SJCRH30 (cell line): ENCODE results near the gene TH. TPM values are rescaled to one million over a fixed set of nuclear protein-coding genes. Genes with fewer than 3 reads are reported as not detected.
A peak's percentile ranks its signal among the peaks of the same experiment; 100 is the strongest.

Source experiments
- DNase-seq, 2 experiments: peaks; one replicate each; pipeline ENCODE4 v3.0.0-alpha.2; 2015 to 2020
- H3K27ac ChIP-seq: fragments of 250-450 bp; sonication (Bioruptor Pico); 2 replicates; pipeline ENCODE4 v1.5.1; 2020; ENCODE audit warnings: mild to moderate bottlenecking, moderate library complexity
- H3K27me3 ChIP-seq: fragments of 250-450 bp; sonication (Bioruptor Pico); 2 replicates; pipeline ENCODE4 v1.5.1; 2020; ENCODE audit warnings: mild to moderate bottlenecking, moderate library complexity
- H3K36me3 ChIP-seq: fragments of 250-450 bp; sonication (Bioruptor Pico); 2 replicates; pipeline ENCODE4 v1.5.1; 2020; ENCODE audit warnings: mild to moderate bottlenecking, moderate library complexity
- H3K4me1 ChIP-seq: fragments of 250-450 bp; sonication (Bioruptor Pico); 2 replicates; pipeline ENCODE4 v1.5.1; 2020; ENCODE audit warnings: mild to moderate bottlenecking, moderate library complexity
- H3K4me3 ChIP-seq: fragments of 250-450 bp; sonication (Bioruptor Pico); 2 replicates; pipeline ENCODE4 v1.5.1; 2020; ENCODE audit warnings: mild to moderate bottlenecking, moderate library complexity
- H3K9me3 ChIP-seq: fragments of 250-450 bp; sonication (Bioruptor Pico); replicated peaks from 2 replicates; pipeline ENCODE4 v1.5.1; 2020; ENCODE audit warnings: mild to moderate bottlenecking, moderate library complexity
- total RNA-seq: library from RNA; depleted of rRNA; stranded (reverse); fragments of >200 nt; shearing (Covaris generic); gene quantifications from 2 replicates; pipeline ENCODE4 v1.2.3, GENCODE V29; 2014

The TH gene
- total RNA-seq, 1 experiment from 2014 or later, result not detected

DNA sequence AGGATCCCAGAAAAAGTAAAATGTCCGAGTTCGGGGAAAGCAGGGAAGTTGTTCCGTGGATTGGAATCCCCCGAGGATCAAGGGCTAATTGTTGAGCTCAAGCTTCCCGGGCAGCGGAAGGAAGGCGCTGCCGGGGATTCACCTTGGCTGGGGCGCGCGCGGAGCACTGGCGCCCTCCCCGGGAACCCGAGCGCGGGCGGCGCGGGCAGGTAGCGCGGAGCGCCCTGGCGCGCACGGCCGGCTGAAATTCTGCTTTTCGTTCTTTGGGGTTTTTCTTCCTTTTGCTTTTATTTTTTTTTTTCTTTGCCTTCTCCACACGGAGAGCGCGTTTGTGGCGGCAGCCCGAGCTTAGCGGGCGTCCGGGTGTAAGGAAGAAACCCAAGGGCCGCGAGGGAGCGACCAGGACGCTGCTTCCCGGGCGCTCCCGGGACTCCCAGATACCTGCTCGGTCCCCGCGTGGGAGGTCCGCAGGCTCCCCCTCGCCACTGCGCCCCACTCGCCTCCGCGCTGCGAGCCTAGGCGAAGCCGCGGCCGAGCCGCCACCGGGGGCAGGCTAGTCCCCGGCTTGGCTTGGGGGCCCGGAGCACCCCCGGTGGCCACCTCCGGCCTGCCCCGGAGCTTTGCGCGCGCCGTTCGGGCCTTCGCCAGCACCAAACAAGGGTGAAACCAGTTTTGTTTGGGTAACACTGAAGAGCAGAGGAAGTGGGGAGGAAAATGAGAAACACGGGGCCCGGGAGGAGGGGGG is 27.6 kb downstream of the TH start:
- H3K9me3 ChIP-seq, result no peaks in the 10 kb centered on the region
- peak overlapping the region; percentile 72 for H3K27ac ChIP-seq
- no peaks in the 10 kb centered on the region for H3K36me3 ChIP-seq
- H3K4me1 ChIP-seq, result peaks cover 35% of the 10 kb centered on the region
- no peaks in the 10 kb centered on the region for H3K27me3 ChIP-seq
- peak overlapping the region; percentile 87 for H3K4me3 ChIP-seq
- peak in 1 of 2 experiments; percentile 53 for DNase-seq

DNA sequence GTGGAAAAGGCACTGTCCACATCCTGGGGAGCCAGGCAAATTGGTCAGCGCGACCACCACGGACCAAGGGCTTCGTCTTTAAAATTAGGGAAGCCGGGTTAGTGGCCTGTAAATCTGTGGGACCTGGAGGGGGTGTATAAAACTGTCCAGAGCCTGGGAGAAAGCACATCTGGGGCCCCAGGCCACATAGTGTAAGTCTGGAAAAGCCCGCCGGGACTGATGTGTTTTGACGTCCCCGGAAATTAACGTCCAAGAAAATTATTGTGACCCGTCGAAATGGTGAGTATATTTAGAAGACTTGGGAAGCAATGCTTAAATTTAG is 28.2 kb downstream of the TH start:
- Histone ChIP-seq H3K36me3 (no peaks in the 10 kb centered on the region), H3K27ac (peak overlapping the region; percentile 72), H3K4me3 (peak overlapping the region; percentile 87), H3K27me3 (no peaks in the 10 kb centered on the region), H3K4me1 (peaks cover 29% of the 10 kb centered on the region), H3K9me3 (no peaks in the 10 kb centered on the region)
- peak in 1 of 2 experiments; percentile 52 for DNase-seq

DNA sequence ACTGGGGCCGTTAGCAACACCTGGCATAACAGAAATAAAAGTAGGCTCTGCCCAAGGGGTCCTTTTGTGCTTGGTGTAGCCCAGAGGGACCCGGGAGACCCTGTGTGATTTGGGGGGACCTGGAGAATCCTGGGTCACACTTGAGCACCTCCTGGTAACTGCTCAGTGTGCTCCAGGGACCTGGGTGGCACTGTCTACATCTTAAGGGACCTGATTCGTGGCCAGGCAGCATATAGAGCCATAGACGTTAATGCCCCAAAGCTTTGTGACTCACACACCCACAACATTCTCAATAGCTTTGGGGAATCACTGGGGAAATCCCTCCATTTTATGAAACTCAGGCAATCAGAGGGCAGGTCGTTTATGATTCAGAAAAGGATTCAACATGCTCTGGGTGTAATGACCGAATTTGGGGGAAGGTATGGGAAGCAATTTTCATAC is 28.8 kb downstream of the TH start:
- DNase-seq, result peak in 1 of 2 experiments; percentile 72
- H3K27me3 ChIP-seq, result no peaks in the 10 kb centered on the region
- peaks cover 23% of the 10 kb centered on the region for H3K4me1 ChIP-seq
- peak overlapping the region; percentile 87 for H3K4me3 ChIP-seq
- H3K36me3 ChIP-seq, result peaks cover under 1% of the 10 kb centered on the region; the same call in 1 of the 2 replicates
- no peaks in the 10 kb centered on the region for H3K9me3 ChIP-seq
- H3K27ac ChIP-seq, result peak overlapping the region; percentile 81

DNA sequence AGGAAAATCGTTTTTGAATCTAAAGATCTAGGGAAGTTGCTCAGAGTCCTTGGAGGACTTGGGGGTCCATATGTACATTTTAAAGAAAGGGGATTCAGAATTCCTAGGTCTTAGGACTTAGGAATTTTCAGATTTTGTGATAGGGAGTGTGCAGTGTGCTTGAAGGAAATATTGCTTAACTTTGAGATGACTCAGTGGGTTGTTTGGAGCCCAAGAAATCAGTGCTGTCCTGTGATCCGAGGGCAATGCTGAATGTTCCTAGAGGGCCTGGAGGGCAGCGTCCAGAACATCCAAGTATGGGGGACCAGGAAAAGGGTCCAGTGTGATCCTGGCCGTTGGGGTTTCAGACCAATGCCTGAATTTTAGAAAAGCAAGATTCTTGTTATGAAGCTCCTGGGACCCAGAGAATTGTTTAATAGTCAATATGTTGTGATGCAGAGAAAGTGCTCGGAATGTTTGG is 29.3 kb downstream of the TH start:
- Histone ChIP-seq H3K4me1 (peaks cover 18% of the 10 kb centered on the region), H3K4me3 (peak overlapping the region; percentile 87), H3K36me3 (peaks cover 5% of the 10 kb centered on the region; the same call in 1 of the 2 replicates), H3K9me3 (no peaks in the 10 kb centered on the region), H3K27ac (peak overlapping the region; percentile 81), H3K27me3 (no peaks in the 10 kb centered on the region)
- DNase-seq, result peak in 1 of 2 experiments; percentile 51

DNA sequence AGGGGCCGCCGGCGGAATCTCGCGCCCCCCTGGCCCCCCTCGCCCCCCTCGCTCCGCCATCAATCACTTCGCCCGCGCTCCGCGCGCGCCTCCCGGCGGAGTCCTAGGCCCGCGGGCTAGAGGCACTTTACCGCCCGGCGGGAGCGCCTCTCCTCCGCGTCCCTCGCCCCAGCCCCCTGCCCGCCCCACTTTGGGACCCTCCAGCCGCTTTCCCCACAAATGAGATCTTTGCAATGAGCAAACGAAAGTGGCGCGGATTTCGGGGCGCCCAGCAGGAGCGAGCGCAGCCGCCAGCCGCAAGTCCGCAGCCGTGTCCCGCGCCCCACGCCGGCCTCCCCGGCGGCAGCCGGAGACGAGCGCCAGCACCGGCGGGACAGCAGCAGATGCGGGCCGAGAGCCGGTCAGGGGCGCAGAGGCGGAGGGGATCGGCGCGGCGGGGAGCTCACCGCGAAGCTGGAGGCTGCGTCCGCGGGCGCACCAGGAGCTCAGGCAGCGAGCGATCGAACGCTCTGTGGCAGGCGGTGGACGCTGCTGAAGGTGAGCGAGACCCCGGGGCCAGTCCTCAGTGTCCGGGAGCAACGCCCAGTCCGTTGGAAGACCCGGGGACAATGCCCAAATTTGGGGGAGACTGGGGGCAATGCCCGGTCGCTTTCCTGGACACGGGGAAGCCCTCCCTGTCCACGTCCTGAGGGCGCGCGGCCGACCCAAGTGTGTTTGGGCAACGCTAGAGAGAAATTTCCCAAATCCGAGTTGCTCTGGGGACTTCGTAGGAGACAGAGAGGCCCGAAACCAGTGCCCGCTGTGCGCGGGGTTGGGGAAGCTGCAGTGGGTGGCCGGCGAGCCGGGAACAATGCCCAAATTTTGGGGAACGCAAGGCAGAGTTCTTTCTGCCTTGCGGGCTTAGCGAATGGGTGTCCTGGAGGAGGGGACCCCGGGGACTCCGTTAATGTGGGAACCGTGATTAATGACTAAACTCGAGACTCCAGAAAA is 30.9 kb downstream of the TH start:
- no peaks in the 10 kb centered on the region for H3K9me3 ChIP-seq
- H3K4me1 ChIP-seq, result peaks cover 17% of the 10 kb centered on the region
- peak overlapping the region; percentile 87 for H3K4me3 ChIP-seq
- peak; percentile 57 to 66 for DNase-seq
- H3K27me3 ChIP-seq, result no peaks in the 10 kb centered on the region
- H3K36me3 ChIP-seq, result peaks cover 20% of the 10 kb centered on the region
- peak overlapping the region; percentile 81 for H3K27ac ChIP-seq

DNA sequence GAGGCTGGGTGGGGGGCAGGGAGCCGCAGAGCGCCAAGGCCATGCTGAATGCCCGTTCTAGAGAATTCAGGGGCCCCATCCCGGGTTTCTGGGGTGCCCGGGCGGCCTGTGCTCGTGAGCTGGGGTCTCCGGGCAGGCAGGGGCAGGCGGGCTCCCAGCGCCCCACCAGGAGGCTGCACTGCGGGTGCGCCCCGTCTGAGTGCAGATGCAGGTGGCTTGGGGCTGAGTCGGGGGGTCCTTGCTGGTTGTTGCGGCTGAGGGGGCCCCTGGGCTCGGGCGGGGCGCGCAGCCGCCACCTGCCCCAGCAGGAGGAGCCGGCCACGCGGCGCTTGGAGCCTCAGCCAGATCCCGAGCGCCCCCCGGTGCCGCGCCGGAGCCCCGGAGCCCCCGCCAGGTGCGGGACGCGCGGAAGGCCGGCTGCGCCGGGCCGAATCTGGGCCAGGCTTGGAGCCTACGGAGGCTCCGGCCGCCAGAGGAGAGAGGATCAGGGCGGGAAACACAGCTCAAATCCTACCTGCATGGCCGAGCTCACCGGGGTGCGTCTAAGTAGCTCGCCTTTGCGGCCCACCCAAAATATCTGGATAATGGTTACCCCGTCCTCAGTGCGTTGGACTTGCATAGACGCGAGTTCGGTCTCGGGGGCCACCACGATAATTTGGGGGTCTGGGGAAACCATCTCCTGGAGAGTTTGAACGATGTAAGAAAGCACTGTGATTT is 31.8 kb downstream of the TH start:
- Histone ChIP-seq H3K4me3 (peak overlapping the region; percentile 87), H3K36me3 (peaks cover 29% of the 10 kb centered on the region), H3K9me3 (no peaks in the 10 kb centered on the region), H3K27me3 (no peaks in the 10 kb centered on the region), H3K27ac (peak overlapping the region; percentile 81), H3K4me1 (peaks cover 17% of the 10 kb centered on the region; the same call in 1 of the 2 replicates)
- peak; percentile 72 to 77 for DNase-seq

DNA sequence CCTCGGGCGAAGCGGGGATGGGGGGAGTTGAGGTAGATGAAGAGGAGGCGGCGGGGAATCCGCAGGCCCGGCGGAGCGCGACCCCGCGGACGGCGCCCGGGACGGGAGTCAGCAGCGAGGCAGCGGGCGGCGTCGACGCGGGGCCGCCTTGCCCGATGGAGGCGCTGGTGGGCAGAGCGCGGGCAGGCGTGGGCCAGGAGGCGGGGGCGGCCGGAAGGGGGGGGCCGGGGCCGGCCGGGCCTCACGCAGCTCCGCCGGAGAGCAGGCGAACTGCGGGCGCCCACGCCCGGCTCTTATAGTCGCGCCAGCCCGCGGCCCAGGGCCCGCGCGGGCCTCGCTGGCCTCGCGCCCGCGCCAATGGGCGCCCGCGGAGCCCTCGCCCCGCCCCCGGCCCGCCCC is 32.5 kb downstream of the TH start, which contains the start of gene IGF2:
Gene IGF2 (minus strand): TSS at position 267 of the 399 bp plus-strand sequence. CDS start 3,866 bp downstream, outside the sequence.
- no peaks in the 10 kb centered on the region for H3K27me3 ChIP-seq
- no peaks in the 10 kb centered on the region for H3K9me3 ChIP-seq
- peaks cover 36% of the 10 kb centered on the region for H3K36me3 ChIP-seq
- peak; percentile 79 to 89 for DNase-seq
- peaks cover 17% of the 10 kb centered on the region; the same call in 1 of the 2 replicates for H3K4me1 ChIP-seq
- H3K4me3 ChIP-seq, result peak within 1 kb of the TSS; percentile 87
- peak within 1 kb of the TSS; percentile 81 for H3K27ac ChIP-seq

DNA sequence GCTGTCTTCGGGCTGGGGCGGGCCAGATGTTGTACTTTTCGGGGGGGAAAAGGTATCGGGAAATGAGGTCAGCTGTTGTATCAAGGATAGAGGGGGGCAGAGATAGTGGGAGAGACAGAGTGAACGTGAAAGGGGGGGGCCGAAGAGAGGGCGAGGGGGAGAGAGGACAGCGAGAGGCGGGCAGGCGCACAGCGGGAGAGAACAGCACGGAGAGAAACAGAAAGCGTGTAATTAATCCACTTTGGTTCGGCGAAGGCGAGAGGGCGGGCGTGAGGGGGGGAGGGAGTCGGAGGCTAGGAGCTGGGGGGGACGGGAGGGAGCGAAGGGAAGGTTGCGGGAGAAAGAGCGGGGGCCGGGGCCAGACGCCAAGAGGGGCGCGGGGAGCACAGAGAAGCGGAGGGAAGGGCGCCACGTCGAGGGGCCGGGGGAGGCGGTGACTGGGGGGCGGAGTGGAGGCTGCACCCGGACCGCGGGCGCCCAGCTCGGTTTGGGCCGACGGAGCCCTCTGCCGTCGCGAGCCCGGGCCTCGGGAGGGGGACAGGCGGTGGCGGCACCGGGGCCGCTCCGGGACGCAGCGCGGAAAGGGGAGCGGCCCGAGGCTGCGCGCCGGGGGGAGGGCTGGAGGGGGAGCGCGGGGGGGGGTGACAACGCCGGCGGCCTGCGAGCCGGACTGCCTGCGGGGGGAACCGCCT is 33.0 kb downstream of the TH start:
- Histone ChIP-seq H3K27me3 (no peaks in the 10 kb centered on the region), H3K9me3 (no peaks in the 10 kb centered on the region), H3K36me3 (peaks cover 41% of the 10 kb centered on the region), H3K4me3 (peak overlapping the region; percentile 85), H3K27ac (peak overlapping the region; percentile 61), H3K4me1 (peaks cover 17% of the 10 kb centered on the region; the same call in 1 of the 2 replicates)
- peak; percentile 54 to 59 for DNase-seq

DNA sequence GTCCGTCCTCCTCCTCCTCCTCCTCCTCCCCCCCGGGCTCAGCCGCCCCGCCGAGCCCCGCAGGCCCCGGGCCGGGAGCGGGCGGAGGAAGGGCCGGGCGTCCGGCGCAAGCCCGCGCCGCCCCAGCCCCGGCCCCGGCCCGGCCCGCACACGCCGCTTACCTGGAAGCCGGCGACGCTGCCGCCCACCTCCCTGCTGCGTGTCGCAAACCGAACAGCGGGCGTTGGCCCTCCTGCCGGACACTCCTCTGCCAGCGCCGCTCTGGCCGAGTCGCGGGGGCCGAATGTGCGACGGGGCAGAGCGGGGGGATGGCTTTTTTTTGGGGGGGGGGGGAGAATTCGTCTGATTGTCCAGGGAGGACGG is 33.6 kb downstream of the TH start:
- Histone ChIP-seq H3K4me3 (peak overlapping the region; percentile 85), H3K36me3 (peaks cover 47% of the 10 kb centered on the region), H3K9me3 (no peaks in the 10 kb centered on the region), H3K4me1 (peaks cover 15% of the 10 kb centered on the region; the same call in 1 of the 2 replicates), H3K27ac (peak overlapping the region; percentile 61; the same call in 1 of the 2 replicates), H3K27me3 (no peaks in the 10 kb centered on the region)
- no peak for DNase-seq

DNA sequence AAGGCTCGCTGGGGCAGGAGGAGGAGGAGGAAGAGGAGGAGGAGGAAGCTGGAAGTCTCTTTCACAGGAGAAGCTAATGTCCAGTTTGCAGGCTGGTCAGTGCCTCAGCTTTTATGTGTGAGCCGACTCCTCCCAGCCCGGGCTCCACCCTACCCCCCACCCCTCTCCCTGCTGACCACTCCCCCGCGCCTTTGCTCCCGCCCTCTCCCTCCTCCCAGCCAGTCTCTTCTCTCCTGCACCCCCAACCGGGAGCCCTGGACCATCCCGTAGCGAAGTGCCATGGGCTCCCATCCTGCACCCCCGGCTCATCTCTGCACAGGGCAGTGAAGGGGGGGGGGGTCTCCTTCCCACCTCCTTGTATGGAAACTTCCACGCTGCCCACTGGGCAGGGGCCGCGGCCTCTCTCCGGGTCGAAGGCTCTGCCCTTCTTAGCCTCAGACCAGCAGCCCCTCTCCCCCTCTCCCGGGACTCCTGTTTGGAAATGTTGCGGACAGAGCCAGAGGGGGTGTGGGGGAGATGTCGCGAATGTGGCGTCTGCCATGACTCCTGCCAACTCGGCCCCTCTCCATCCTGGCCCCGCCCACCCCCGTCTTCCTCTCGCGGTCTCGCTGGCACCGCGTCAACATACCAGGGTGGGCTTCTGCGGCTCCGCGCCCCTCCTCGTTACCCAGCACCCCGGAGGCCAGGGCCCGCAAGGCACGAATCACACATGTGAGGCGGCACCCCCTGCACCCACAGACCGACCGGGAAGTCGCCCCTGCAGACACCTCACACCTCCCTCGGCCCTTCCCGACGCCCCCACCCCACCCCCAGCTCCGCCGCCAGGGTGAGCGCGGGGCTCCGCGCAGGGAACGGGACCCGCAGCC is 34.2 kb downstream of the TH start:
- Histone ChIP-seq H3K36me3 (peaks cover 53% of the 10 kb centered on the region), H3K27me3 (no peaks in the 10 kb centered on the region), H3K27ac (peak overlapping the region; percentile 52; the same call in 1 of the 2 replicates), H3K4me1 (peaks cover 12% of the 10 kb centered on the region; the same call in 1 of the 2 replicates), H3K4me3 (peak overlapping the region; percentile 85), H3K9me3 (no peaks in the 10 kb centered on the region)
- DNase-seq, result peak; percentile 93 to 94

DNA sequence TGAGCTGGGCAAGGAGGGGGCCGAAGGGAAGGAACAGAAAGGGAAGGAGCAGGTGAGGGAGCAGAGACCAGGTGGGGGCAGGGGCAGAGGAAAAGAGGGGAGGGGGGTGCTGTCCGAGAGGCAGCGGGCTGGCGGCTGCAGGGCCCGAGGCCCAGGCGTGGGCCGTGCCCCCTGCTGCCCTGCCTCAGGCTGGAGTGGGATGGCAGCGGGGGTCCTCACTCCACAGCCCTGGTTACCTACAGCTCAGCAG is 34.7 kb downstream of the TH start:
- no peaks in the 10 kb centered on the region for H3K27me3 ChIP-seq
- no peaks in the 10 kb centered on the region for H3K9me3 ChIP-seq
- H3K36me3 ChIP-seq, result peaks cover 58% of the 10 kb centered on the region
- H3K4me3 ChIP-seq, result peak overlapping the region; percentile 85
- no peak for DNase-seq
- peaks cover 10% of the 10 kb centered on the region; the same call in 1 of the 2 replicates for H3K4me1 ChIP-seq
- H3K27ac ChIP-seq, result peak overlapping the region; percentile 0; the same call in 1 of the 2 replicates

DNA sequence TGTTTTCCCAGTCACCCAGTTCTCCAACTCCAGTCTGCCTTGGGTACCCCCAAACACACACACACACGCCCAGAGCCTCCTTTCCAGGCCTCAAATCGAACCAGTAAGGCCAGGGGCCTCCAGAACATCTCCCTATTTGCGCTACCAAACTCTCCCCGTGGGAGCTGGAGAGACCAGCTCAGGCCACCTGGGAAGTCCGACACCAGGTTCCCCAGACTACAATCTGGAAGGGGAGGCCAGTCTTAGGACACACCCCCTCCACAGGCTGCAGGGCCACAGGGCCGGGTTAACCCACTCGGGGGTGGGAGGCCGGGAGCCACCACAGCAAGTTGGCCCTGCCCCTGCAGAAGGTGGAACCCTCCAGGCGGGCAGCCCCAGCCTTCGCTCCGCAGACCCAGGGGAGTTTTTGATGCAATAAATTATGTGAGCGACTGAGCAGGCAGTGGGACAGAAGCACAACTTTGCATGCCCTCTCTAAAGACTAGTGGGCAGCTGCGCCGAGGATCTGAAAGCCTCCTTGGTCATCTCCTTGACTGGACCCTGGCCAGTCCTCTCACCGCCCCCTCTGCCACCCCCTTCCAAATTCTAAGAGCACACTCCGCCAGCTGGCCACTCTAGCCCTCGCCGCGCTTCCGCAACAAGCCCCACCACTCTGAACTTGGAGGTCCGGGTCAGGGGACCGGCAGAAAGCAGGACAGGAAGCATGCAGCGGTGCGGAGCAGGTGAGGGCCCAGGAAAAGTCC is 35.2 kb downstream of the TH start:
- no peaks in the 10 kb centered on the region for H3K27me3 ChIP-seq
- peaks cover 10% of the 10 kb centered on the region; the same call in 1 of the 2 replicates for H3K4me1 ChIP-seq
- no peak for DNase-seq
- peaks cover 63% of the 10 kb centered on the region for H3K36me3 ChIP-seq
- peak overlapping the region; percentile 0; the same call in 1 of the 2 replicates for H3K27ac ChIP-seq
- H3K4me3 ChIP-seq, result peak overlapping the region; percentile 85
- no peaks in the 10 kb centered on the region for H3K9me3 ChIP-seq
